Measurements from ENCODE around the gene SPATA46.

- no peak for TF ChIP-seq CTCF (IDR thresholded peaks at IDR 0.05)
- no peak for TF ChIP-seq POLR2A (IDR thresholded peaks at IDR 0.05)
Observed at GRCh38 chr1:162386292-162387225, 9.9 kb upstream of the SPATA46 start.
